B cell (primary cell): ENCODE measurements around the gene GMEB2. TPM values are rescaled to one million over a fixed set of nuclear protein-coding genes. Genes with fewer than 3 reads are reported as not detected.

Experiments
- ATAC-seq: fragments of 200-7000 bp; cut with Tn5 transposase; one replicate; pipeline ENCODE4 v1.10.0; 2021; ENCODE audit warnings: low read depth, mild to moderate bottlenecking, moderate number of reproducible peaks, moderate library complexity
- CTCF ChIA-PET: fragments of 350-600 bp; sonication (Branson Sonifier 250); formaldehyde crosslinking; loops from one replicate; lab custom pipeline; 2021; ENCODE audit warnings: antibody characterized with exemption, inconsistent platforms; lab: Charles Lee
- POLR2A ChIA-PET: fragments of 350-600 bp; sonication (Branson Sonifier 250); formaldehyde crosslinking; loops from one replicate; lab custom pipeline; 2021; ENCODE audit warnings: antibody characterized with exemption; lab: Charles Lee
- DNase-seq: peaks from one replicate; pipeline ENCODE4 v3.0.0; 2013
- H2AFZ ChIP-seq: 2 replicates; pipeline ENCODE4 v1.6.1; 2012; ENCODE audit warnings: mild to moderate bottlenecking, low read depth, low read length; ENCODE audit not compliant: insufficient read depth, poor library complexity, severe bottlenecking
- H3K27ac ChIP-seq, 2 donors: 1 replicate in 1 of 2; 2 replicates in 1 of 2; pipeline ENCODE4 v1.5.1; 2012 to 2013; ENCODE audit warnings: low read length in 2 of 2, mild to moderate bottlenecking in 2 of 2, moderate library complexity in 1 of 2
- H3K27me3 ChIP-seq, 4 experiments: fragments of 200-600 bp in 1 of 4; sonication (generic) in 1 of 4; replicated peaks in 1 of 4; 1 replicate in 2 of 4; 2 replicates in 2 of 4; pipeline versions ENCODE4 v1.6.1 to v1.7.0; 2013 to 2016; ENCODE audit warnings: low read length in 3 of 4, mild to moderate bottlenecking in 2 of 4, mixed read lengths in 1 of 4, moderate library complexity in 1 of 4; ENCODE audit not compliant: insufficient read depth in 4 of 4, control insufficient read depth in 3 of 4; ENCODE audit errors: control extremely low read depth in 1 of 4
- H3K36me3 ChIP-seq, 2 experiments: replicated peaks in 1 of 2; 1 replicate in 1 of 2; 2 replicates in 1 of 2; pipeline versions ENCODE4 v1.6.1 to v1.7.1; 2013; ENCODE audit warnings: low read length in 1 of 2; ENCODE audit not compliant: insufficient read depth in 2 of 2, control insufficient read depth in 1 of 2; ENCODE audit errors: control extremely low read depth in 1 of 2, extremely low read depth in 1 of 2
- H3K4me1 ChIP-seq, 2 donors: fragments of 200-600 bp in 1 of 2; sonication (generic) in 1 of 2; 1 replicate in 1 of 2; 2 replicates in 1 of 2; pipeline versions ENCODE4 v1.5.1 to v1.6.1; 2013 to 2017; ENCODE audit warnings: low read length in 2 of 2; ENCODE audit not compliant: control insufficient read depth in 2 of 2, insufficient read depth in 2 of 2
- H3K4me2 ChIP-seq: replicated peaks from 2 replicates; pipeline ENCODE3; 2012; ENCODE audit warnings: mild to moderate bottlenecking, low read depth, low read length; ENCODE audit not compliant: poor library complexity, severe bottlenecking
- H3K4me3 ChIP-seq, 5 experiments: fragments of 200-600 bp in 1 of 5; sonication (generic) in 1 of 5; 1 replicate in 3 of 5; 2 replicates in 2 of 5; pipeline versions ENCODE4 v1.5.1 to v1.7.0; 2011 to 2016; ENCODE audit warnings: low read length in 4 of 5, mild to moderate bottlenecking in 4 of 5, low read depth in 2 of 5, control low read depth in 1 of 5, moderate library complexity in 1 of 5; ENCODE audit not compliant: insufficient read depth in 1 of 5; ENCODE audit errors: control extremely low read depth in 1 of 5, extremely low read depth in 1 of 5
- H3K79me2 ChIP-seq: fragments of 200-600 bp; sonication (generic); one replicate; pipeline ENCODE4 v1.6.0; 2016; ENCODE audit warnings: low read length; ENCODE audit not compliant: control insufficient read depth, insufficient read depth
- H3K9ac ChIP-seq: fragments of 200-600 bp; sonication (generic); 2 replicates; pipeline ENCODE4 v1.6.1; 2017; ENCODE audit warnings: mild to moderate bottlenecking, low read length, moderate library complexity
- H3K9me3 ChIP-seq, 3 donors: one replicate each; pipeline versions ENCODE4 v1.6.1 to v1.7.1; 2013; ENCODE audit warnings: low read length in 2 of 3; ENCODE audit not compliant: control insufficient read depth in 2 of 3, insufficient read depth in 1 of 3; ENCODE audit errors: control extremely low read depth in 1 of 3
- H4K20me1 ChIP-seq: 2 replicates; pipeline ENCODE4 v1.6.0; 2012; ENCODE audit warnings: mild to moderate bottlenecking, low read length; ENCODE audit not compliant: insufficient read depth, control insufficient read depth, poor library complexity, severe bottlenecking
- H3K27ac Mint-ChIP-seq: one replicate; pipeline ENCODE4 v1.8.0; 2021; ENCODE audit warnings: mixed read lengths
- H3K27me3 Mint-ChIP-seq: one replicate; pipeline ENCODE4 v1.8.0; 2021; ENCODE audit warnings: mixed read lengths
- H3K4me1 Mint-ChIP-seq: one replicate; pipeline ENCODE4 v1.8.0; 2021; ENCODE audit warnings: mixed read lengths
- H3K4me3 Mint-ChIP-seq: one replicate; pipeline ENCODE4 v1.8.0; 2021; ENCODE audit warnings: mixed read lengths
- H3K9me3 Mint-ChIP-seq: one replicate; pipeline ENCODE4 v1.8.0; 2022; ENCODE audit warnings: mixed read lengths; ENCODE audit not compliant: insufficient read depth
- EZH2 ChIP-seq: IDR thresholded peaks from 2 replicates; pipeline ENCODE4 v1.6.1; 2012; ENCODE audit warnings: borderline replicate concordance, low read depth, mild to moderate bottlenecking, moderate library complexity, low read length; ENCODE audit not compliant: insufficient read depth, poor library complexity, severe bottlenecking
- WGBS: methylation state at CpG from one replicate; pipeline ENCODE4 v1.1.5; 2013; ENCODE audit warnings: missing lambda C conversion rate; ENCODE audit not compliant: insufficient coverage; 5-methylcytosine and 5-hydroxymethylcytosine counted together
- intact Hi-C: fragments of 100-400 bp; cut with micrococcal nuclease; formaldehyde crosslinking; loops from one replicate; pipeline ENCODE4 v1.10.0; 2022
- polyA plus RNA-seq: library from polyadenylated mRNA; depleted of rRNA; stranded (reverse); fragments of >200 nt; gene quantifications from 2 replicates; pipeline ENCODE4 v1.2.3, GENCODE V29; 2012
- total RNA-seq, 2 donors: library from RNA; stranded (reverse); fragments of 120-200 nt in 1 of 2; gene quantifications; 1 replicate in 1 of 2; 2 replicates in 1 of 2; pipeline versions ENCODE4 v1.2.3 to v1.2.4, GENCODE V29; 2013 to 2022
- TF ChIP-seq, protein P1 (sequence below): fragments of 200-600 bp; IDR thresholded peaks from one replicate; pipeline ENCODE4 v1.8.0; 2022; ENCODE audit warnings: antibody characterized with exemption, mild to moderate bottlenecking

GMEB2 gene
- total and polyA plus RNA-seq, 2 donors (not counting 1 experiment from before 2014, with no cell fraction given), result 17.7 to 24.5 TPM

DNA sequence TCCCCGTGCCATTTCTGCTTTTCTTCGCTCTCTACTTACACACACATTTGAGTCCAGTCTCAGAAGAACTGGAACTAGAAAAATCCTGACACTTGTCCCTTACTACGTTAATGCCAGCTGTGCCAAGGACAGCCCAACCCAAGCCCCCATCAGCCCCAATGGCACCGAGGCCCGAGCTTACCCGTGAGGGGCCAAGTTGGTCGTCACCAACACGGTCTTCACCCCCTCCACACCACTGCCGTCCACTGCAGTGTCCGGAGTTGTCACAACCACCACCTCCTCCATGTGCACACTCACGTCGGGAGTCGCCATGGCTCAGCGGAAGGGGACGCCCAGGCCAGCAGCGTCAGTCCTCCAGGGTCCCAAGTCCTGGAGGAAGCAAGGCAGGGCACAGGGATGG, 7.8 kb downstream of the GMEB2 start:
- Histone ChIP-seq H4K20me1 (peaks cover 28% of the 10 kb centered on the region), H2AFZ (no peak overlapping the region), H3K27ac (no peak overlapping the region), H3K9ac (no peak overlapping the region), H3K36me3 (peaks cover 0 to 33% of the 10 kb centered on the region in 2 experiments), H3K4me2 (no peak overlapping the region), H3K27me3 (no peaks in the 10 kb centered on the region), H3K79me2 (peaks cover 87% of the 10 kb centered on the region), H3K4me3 (no peak overlapping the region), H3K9me3 (peaks cover 0 to 3% (median 0%) of the 10 kb centered on the region in 3 donors), H3K4me1 (peaks cover 0 to 6% of the 10 kb centered on the region in 2 donors)
- 98% methylated on average over 16 of the region's 16 CpGs for WGBS
- H3K4me3 Mint-ChIP-seq, result no peak overlapping the region
- H3K9me3 Mint-ChIP-seq, result no peaks in the 10 kb centered on the region
- H3K4me1 Mint-ChIP-seq, result peaks cover 11% of the 10 kb centered on the region
- no peak for TF ChIP-seq EZH2
- TF ChIP-seq, protein P1, sequence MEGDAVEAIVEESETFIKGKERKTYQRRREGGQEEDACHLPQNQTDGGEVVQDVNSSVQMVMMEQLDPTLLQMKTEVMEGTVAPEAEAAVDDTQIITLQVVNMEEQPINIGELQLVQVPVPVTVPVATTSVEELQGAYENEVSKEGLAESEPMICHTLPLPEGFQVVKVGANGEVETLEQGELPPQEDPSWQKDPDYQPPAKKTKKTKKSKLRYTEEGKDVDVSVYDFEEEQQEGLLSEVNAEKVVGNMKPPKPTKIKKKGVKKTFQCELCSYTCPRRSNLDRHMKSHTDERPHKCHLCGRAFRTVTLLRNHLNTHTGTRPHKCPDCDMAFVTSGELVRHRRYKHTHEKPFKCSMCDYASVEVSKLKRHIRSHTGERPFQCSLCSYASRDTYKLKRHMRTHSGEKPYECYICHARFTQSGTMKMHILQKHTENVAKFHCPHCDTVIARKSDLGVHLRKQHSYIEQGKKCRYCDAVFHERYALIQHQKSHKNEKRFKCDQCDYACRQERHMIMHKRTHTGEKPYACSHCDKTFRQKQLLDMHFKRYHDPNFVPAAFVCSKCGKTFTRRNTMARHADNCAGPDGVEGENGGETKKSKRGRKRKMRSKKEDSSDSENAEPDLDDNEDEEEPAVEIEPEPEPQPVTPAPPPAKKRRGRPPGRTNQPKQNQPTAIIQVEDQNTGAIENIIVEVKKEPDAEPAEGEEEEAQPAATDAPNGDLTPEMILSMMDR, result no peak
- CTCF ChIA-PET, result no interaction called here
- ATAC-seq (no peak), DNase-seq (no peak)
- H3K27me3 Mint-ChIP-seq, result no peaks in the 10 kb centered on the region
- H3K27ac Mint-ChIP-seq, result no peak overlapping the region
- intact Hi-C loops, result no loop called here
- POLR2A ChIA-PET, result interaction anchor here (1.1 to 1.3 kb wide), 2 partner anchors 9 to 23 kb away, joined by 5 to 6 read pairs; no protein-coding TSS in a partner anchor

DNA sequence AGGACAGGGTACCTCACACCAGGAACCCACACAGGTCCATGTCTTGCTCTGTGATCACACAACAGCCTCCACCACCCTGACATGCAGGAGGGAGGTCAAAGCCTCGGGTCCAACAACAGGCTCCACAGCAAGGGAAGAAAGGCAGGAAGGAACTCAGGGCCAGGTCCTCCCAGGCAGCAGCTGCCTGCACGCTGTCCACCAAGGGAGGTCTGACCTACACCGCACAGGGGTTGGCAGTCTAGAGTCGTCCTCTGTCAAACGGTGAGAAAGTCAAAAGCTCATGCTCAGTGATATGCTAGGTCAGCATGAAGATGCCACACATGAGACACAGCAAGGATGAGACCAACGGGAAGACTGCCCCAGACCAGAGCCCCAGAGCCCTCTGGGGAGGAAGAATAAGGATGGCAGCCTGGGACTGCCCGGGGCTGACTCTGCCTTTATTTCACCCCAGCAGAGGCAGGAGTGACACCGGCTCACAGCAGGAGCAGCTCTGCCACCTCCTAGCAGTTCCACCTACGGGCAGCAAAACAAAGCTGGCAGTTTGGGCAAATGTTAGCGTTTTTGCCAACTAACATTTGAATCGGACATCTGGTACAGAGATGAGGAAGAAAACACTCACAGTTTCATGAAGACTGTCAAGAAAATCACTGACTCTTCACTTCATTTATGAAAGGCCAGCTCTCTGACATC, 8.5 kb downstream of the GMEB2 start:
- peaks cover 11% of the 10 kb centered on the region for H3K4me1 Mint-ChIP-seq
- peaks cover 0 to 6% of the 10 kb centered on the region in 2 donors for H3K4me1 ChIP-seq
- ATAC-seq (no peak), DNase-seq (no peak)
- H3K4me3 ChIP-seq, result no peak overlapping the region
- no peak overlapping the region for H3K9ac ChIP-seq
- WGBS, result 97% methylated on average over 10 of the region's 11 CpGs
- H2AFZ ChIP-seq, result no peak overlapping the region
- no peak overlapping the region for H3K4me2 ChIP-seq
- H3K9me3 ChIP-seq, result peaks cover 0 to 3% (median 0%) of the 10 kb centered on the region in 3 donors
- CTCF ChIA-PET, result interaction anchor here (0.6 kb wide), 2 partner anchors 95 to 502 kb away, joined by 3 read pairs; no protein-coding TSS in a partner anchor
- H3K27me3 Mint-ChIP-seq, result no peaks in the 10 kb centered on the region
- H4K20me1 ChIP-seq, result peaks cover 34% of the 10 kb centered on the region
- peaks cover 0 to 37% of the 10 kb centered on the region in 2 experiments for H3K36me3 ChIP-seq
- H3K4me3 Mint-ChIP-seq, result no peak overlapping the region
- POLR2A ChIA-PET, result interaction anchor here (1.1 to 1.3 kb wide), 2 partner anchors 9 to 23 kb away, joined by 5 to 6 read pairs; no protein-coding TSS in a partner anchor
- H3K79me2 ChIP-seq, result peaks cover 86% of the 10 kb centered on the region
- no peaks in the 10 kb centered on the region for H3K9me3 Mint-ChIP-seq
- H3K27ac Mint-ChIP-seq, result peak overlapping the region; percentile 61
- intact Hi-C loops, result no loop called here
- TF ChIP-seq EZH2, result no peak
- TF ChIP-seq, protein P1, result no peak
- H3K27me3 ChIP-seq, result no peaks in the 10 kb centered on the region
- no peak overlapping the region for H3K27ac ChIP-seq
